GM21381 (cell line): ENCODE measurements around the gene SLC35E2B.

Source experiments
- ATAC-seq: cut with Tn5 transposase; IDR thresholded peaks from one replicate; pipeline ENCODE4 v1.9.1; 2021; ENCODE audit warnings: mild to moderate bottlenecking, moderate library complexity; ENCODE audit not compliant: unreplicated experiment

Gene SLC35E2B

GRCh38 chr1:1627261-1627828 lies 65.2 kb downstream of the SLC35E2B start:
- ATAC-seq, result no peak

- no peak for ATAC-seq
Observed at GRCh38 chr1:1626207-1627141, 66.1 kb downstream of the SLC35E2B start.

GRCh38 chr1:1625824-1626206 lies 66.8 kb downstream of the SLC35E2B start:
- no peak for ATAC-seq

GRCh38 chr1:1625404-1625775 lies 67.2 kb downstream of the SLC35E2B start:
- ATAC-seq, result no peak

GRCh38 chr1:1624443-1625403 lies 67.9 kb downstream of the SLC35E2B start:
- no peak for ATAC-seq

GRCh38 chr1:1623631-1624442 lies 68.8 kb downstream of the SLC35E2B start:
- no peak for ATAC-seq

- ATAC-seq, result no peak
Observed at GRCh38 chr1:1623181-1623630, 69.4 kb downstream of the SLC35E2B start.

GRCh38 chr1:1622788-1623094 lies 69.9 kb downstream of the SLC35E2B start:
- ATAC-seq, result no peak

- ATAC-seq, result no peak
Observed at GRCh38 chr1:1622010-1622787, 70.4 kb downstream of the SLC35E2B start.

- no peak for ATAC-seq
Observed at GRCh38 chr1:1621173-1622009, 71.2 kb downstream of the SLC35E2B start.

- ATAC-seq, result no peak
Observed at GRCh38 chr1:1620433-1621139, 72.0 kb downstream of the SLC35E2B start.

- no peak for ATAC-seq
Observed at GRCh38 chr1:1619917-1620361, 72.7 kb downstream of the SLC35E2B start.

- no peak for ATAC-seq
Observed at GRCh38 chr1:1618396-1619068, 74.1 kb downstream of the SLC35E2B start.

GRCh38 chr1:1617925-1618324 lies 74.7 kb downstream of the SLC35E2B start:
- ATAC-seq, result no peak

- ATAC-seq, result no peak
Observed at GRCh38 chr1:1617516-1617915, 75.1 kb downstream of the SLC35E2B start.

GRCh38 chr1:1616838-1617237 lies 75.8 kb downstream of the SLC35E2B start:
- ATAC-seq, result no peak

GRCh38 chr1:1616045-1616790 lies 76.4 kb downstream of the SLC35E2B start:
- ATAC-seq, result peak; percentile 14
